H1 (cell line): ENCODE data around the gene FOXB1. TPM values are rescaled to one million over a fixed set of nuclear protein-coding genes. Genes with fewer than 3 reads are reported as not detected.

Source experiments
- EP300 ChIP-seq, 2 experiments: IDR thresholded peaks; 1 replicate in 1 of 2; 2 replicates in 1 of 2; pipeline ENCODE4 v1.6.1; 2011 to 2012; ENCODE audit warnings: low read depth in 2 of 2, low read length in 2 of 2, mild to moderate bottlenecking in 2 of 2, borderline replicate concordance in 1 of 2, inconsistent platforms in 1 of 2, moderate library complexity in 1 of 2
- GABPA ChIP-seq: IDR thresholded peaks from 2 replicates; pipeline ENCODE4 v1.6.1; 2011; ENCODE audit warnings: mild to moderate bottlenecking, low read length, moderate library complexity, borderline replicate concordance; ENCODE audit not compliant: insufficient read depth
- KDM1A ChIP-seq: fragments of 200-600, 300-600 bp; sonication (generic); IDR thresholded peaks from 2 replicates; pipeline ENCODE4 v1.7.1; 2016; ENCODE audit warnings: mild to moderate bottlenecking, low read length, borderline replicate concordance
- POLR2A ChIP-seq, 2 experiments: IDR thresholded peaks; 1 replicate in 1 of 2; 2 replicates in 1 of 2; pipeline ENCODE4 v1.6.1; 2011; ENCODE audit warnings: low read depth in 2 of 2, low read length in 2 of 2, mild to moderate bottlenecking in 2 of 2; ENCODE audit errors: control extremely low read depth in 1 of 2
- RBBP5 ChIP-seq: IDR thresholded peaks from 2 replicates; pipeline ENCODE4 v1.7.1; 2012; ENCODE audit warnings: low read depth, mild to moderate bottlenecking, inconsistent platforms, low read length, moderate library complexity, borderline replicate concordance
- RFX5 ChIP-seq: IDR thresholded peaks from 2 replicates; pipeline ENCODE4 v1.6.1; 2011; ENCODE audit warnings: low read depth, low read length, improper control_type of control experiment, borderline replicate concordance
- SIX5 ChIP-seq: IDR thresholded peaks from 2 replicates; pipeline ENCODE4 v1.6.1; 2011; ENCODE audit warnings: mild to moderate bottlenecking, low read depth, low read length
- YY1 ChIP-seq: IDR thresholded peaks from 2 replicates; pipeline ENCODE4 v1.6.1; 2011; ENCODE audit warnings: low read depth, mild to moderate bottlenecking, low read length
- polyA plus RNA-seq, 7 experiments: library from polyadenylated mRNA; depleted of rRNA in 3 of 7; stranded (reverse) in 5 of 7; unstranded in 2 of 7; fragments of >200 nt in 5 of 7; fragments of 200-250 nt in 2 of 7; gene quantifications; 1 replicate in 5 of 7; 2 replicates in 1 of 7; 4 replicates in 1 of 7; pipeline versions ENCODE4 v1.2.1 to v1.2.3, GENCODE V29; 2011 to 2013; ENCODE audit warnings: missing spikeins in 2 of 7, mixed read lengths in 2 of 7
- total RNA-seq: library from RNA; stranded (reverse); fragmentation: NEBNext Ultra II Directional; extraction: Animal tissue kit (Norgen Biotek cat#: 25700); gene quantifications from 2 replicates; pipeline ENCODE4 v1.2.1, GENCODE V29; 2021

FOXB1 gene
- total and polyA plus RNA-seq, 2 of the 8 experiments (the other 6 are each of a cell fraction or from before 2014, with no cell fraction given): 0.92 to 1.5 TPM

DNA sequence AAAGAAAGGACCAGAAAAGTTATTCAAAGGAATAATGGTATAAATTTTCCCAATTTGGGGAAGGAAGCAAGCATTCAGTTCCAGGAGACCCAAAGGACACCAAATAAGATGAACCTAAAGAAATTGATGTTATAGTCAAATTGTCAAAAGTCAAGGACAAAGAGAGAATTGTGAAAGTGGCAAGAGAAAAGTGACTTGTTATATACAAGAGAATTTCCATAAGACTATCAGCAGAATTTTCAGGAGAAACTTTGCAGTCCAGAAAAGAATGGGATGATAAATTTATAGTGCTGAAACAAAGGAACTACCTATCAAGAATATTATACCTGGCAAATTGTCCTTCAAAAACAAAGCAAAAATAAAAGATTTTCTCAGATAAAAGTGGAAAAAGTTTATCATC, 43.8 kb upstream of the FOXB1 start (continued):
- TF ChIP-seq GABPA: no peak
- no peak for TF ChIP-seq SIX5
- TF ChIP-seq YY1: no peak
- no peak for TF ChIP-seq EP300 (IDR thresholded peaks at IDR 0.05; ENCODE audit: borderline replicate concordance in 1 of 2, low read depth in 2 of 2, low read length in 2 of 2)
- no peak for TF ChIP-seq KDM1A
- no peak for TF ChIP-seq RBBP5
- TF ChIP-seq RFX5: no peak
- TF ChIP-seq POLR2A (IDR thresholded peaks at IDR 0.05; ENCODE audit: control extremely low read depth in 1 of 2, low read depth in 2 of 2, low read length in 2 of 2): no peak
